ENCODE measurements around the gene STARD3. TPM values are rescaled to one million over a fixed set of nuclear protein-coding genes. Genes with fewer than 3 reads are reported as not detected.
"Not testable (repeated sequence)": the region's sequence is repeated elsewhere in the genome, so short reads cannot be mapped to it uniquely, and the experiment has no call there.

Gene STARD3
- polyA plus RNA-seq (ENCODE audit: insufficient read length in 4 of 4): 10 to 100 TPM; 41.7 to 58.7 (median 49.5) TPM

GRCh38 chr17:39636927-39637736 lies at the start of gene STARD3:
Gene STARD3 (plus strand): TSS chr17:39637144. CDS start chr17:39653532, 16,388 bp downstream.
- DNase-seq (ENCODE audit: low read depth in 4 of 4, low spot score in 3 of 4): peak; percentile 75 to 80 (median 76)

- DNase-seq (ENCODE audit: low read depth in 4 of 4, low spot score in 3 of 4): not testable (repeated sequence)
Measured at GRCh38 chr17:39590180-39590579, 46.8 kb upstream of the STARD3 start.

GRCh38 chr17:39591958-39592954 lies 44.7 kb upstream of the STARD3 start:
- DNase-seq (ENCODE audit: low read depth in 4 of 4, low spot score in 3 of 4): peak; percentile 47 to 85 (median 68)

- DNase-seq (ENCODE audit: low read depth in 4 of 4, low spot score in 3 of 4): no peak
Measured at GRCh38 chr17:39593371-39593770, 43.6 kb upstream of the STARD3 start.

- no peak for DNase-seq (ENCODE audit: low read depth in 4 of 4, low spot score in 3 of 4)
Measured at GRCh38 chr17:39595294-39595693, 41.6 kb upstream of the STARD3 start.

- DNase-seq (ENCODE audit: low read depth in 4 of 4, low spot score in 3 of 4): no peak
Measured at GRCh38 chr17:39595928-39596510, 40.9 kb upstream of the STARD3 start.

GRCh38 chr17:39596543-39597267 lies 40.2 kb upstream of the STARD3 start:
- DNase-seq (ENCODE audit: low read depth in 4 of 4, low spot score in 3 of 4): no peak

GRCh38 chr17:39597372-39598046 lies 39.4 kb upstream of the STARD3 start:
- DNase-seq (ENCODE audit: low read depth in 4 of 4, low spot score in 3 of 4): no peak

- no peak for DNase-seq (ENCODE audit: low read depth in 4 of 4, low spot score in 3 of 4)
Measured at GRCh38 chr17:39598047-39598481, 38.9 kb upstream of the STARD3 start.

GRCh38 chr17:39598630-39599003 lies 38.3 kb upstream of the STARD3 start:
- no peak for DNase-seq (ENCODE audit: low read depth in 4 of 4, low spot score in 3 of 4)

GRCh38 chr17:39599004-39599664 lies 37.8 kb upstream of the STARD3 start:
- no peak for DNase-seq (ENCODE audit: low read depth in 4 of 4, low spot score in 3 of 4)

- no peak for DNase-seq (ENCODE audit: low read depth in 4 of 4, low spot score in 3 of 4)
Measured at GRCh38 chr17:39599665-39600231, 37.2 kb upstream of the STARD3 start.

GRCh38 chr17:39600288-39600996 lies 36.5 kb upstream of the STARD3 start:
- DNase-seq (ENCODE audit: low read depth in 4 of 4, low spot score in 3 of 4): no peak

- no peak for DNase-seq (ENCODE audit: low read depth in 4 of 4, low spot score in 3 of 4)
Measured at GRCh38 chr17:39600997-39601597, 35.8 kb upstream of the STARD3 start.

- no peak for DNase-seq (ENCODE audit: low read depth in 4 of 4, low spot score in 3 of 4)
Measured at GRCh38 chr17:39601758-39602532, 35.0 kb upstream of the STARD3 start.

- no peak for DNase-seq (ENCODE audit: low read depth in 4 of 4, low spot score in 3 of 4)
Measured at GRCh38 chr17:39602533-39603303, 34.2 kb upstream of the STARD3 start.

All from left renal pelvis (tissue), 4 donors.